Measurements from ENCODE around the gene MTA1.

Gene MTA1

GRCh38 chr14:105436891-105437722 lies 17.5 kb downstream of the MTA1 start:
- TF ChIP-seq REST (IDR thresholded peaks at IDR 0.05; ENCODE audit: insufficient read depth in 1 of 2, low read depth in 2 of 2, low read length in 2 of 2) = no peak
- TF ChIP-seq FOXP2 (optimal IDR thresholded peaks at IDR 0.05; ENCODE audit: borderline replicate concordance, extremely low read depth, extremely low read length, insufficient read depth) = no peak
- no peak for TF ChIP-seq SIN3A (IDR thresholded peaks at IDR 0.05; ENCODE audit: borderline replicate concordance, insufficient read depth, low read length)
- no peak for TF ChIP-seq TAF1 (IDR thresholded peaks at IDR 0.05; ENCODE audit: borderline replicate concordance, insufficient read depth, low read length)
- TF ChIP-seq POLR2AphosphoS5 (IDR thresholded peaks at IDR 0.05; ENCODE audit: low read depth, low read length) = no peak

DNA sequence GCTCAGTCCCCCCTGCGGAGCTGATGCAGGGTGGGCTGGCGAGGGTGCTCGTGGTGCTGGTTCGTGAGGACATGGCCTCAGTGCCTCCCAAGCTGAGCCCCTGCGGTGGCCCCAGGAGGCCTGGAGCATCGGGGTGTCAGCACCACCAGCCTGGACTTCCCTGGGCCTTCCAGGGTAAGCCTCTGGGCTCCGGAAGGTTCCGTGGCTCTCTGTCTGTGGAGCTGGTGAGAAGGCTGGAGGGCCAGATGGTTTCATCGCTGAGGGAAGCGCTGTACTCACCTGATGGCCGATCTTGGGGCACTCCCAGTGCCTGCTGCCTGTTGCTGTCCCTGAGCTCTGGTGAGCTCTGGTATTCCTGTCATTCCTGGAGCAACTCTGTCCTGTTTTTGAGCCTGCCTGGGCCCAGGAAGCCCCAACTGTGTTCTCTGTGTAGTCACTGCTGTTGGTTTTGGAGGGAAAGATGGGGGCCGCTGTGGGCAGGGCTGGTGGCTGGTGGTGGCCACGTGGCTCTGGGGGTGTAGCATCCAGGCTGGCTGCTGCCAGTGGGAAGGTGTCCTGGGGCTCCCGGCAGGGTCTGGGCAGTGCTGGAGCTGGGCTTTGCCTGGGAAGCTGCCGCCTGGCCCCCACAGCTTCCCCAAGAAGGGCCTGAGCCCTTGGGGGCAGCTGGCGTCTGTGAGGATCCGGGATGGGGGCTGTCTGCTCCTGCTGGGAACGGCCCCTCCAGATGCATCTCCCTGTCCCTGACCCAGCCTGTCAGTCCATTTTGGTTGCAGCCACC lies 18.3 kb downstream of the MTA1 start:
- TF ChIP-seq SIN3A (IDR thresholded peaks at IDR 0.05; ENCODE audit: borderline replicate concordance, insufficient read depth, low read length) = no peak
- TF ChIP-seq TAF1 (IDR thresholded peaks at IDR 0.05; ENCODE audit: borderline replicate concordance, insufficient read depth, low read length) = no peak
- TF ChIP-seq POLR2AphosphoS5 (IDR thresholded peaks at IDR 0.05; ENCODE audit: low read depth, low read length) = no peak
- no peak for TF ChIP-seq REST (IDR thresholded peaks at IDR 0.05; ENCODE audit: insufficient read depth in 1 of 2, low read depth in 2 of 2, low read length in 2 of 2)

GRCh38 chr14:105439179-105439578 lies 19.6 kb downstream of the MTA1 start:
- no peak for TF ChIP-seq FOXP2 (optimal IDR thresholded peaks at IDR 0.05; ENCODE audit: borderline replicate concordance, extremely low read depth, extremely low read length, insufficient read depth)
- TF ChIP-seq POLR2AphosphoS5 (IDR thresholded peaks at IDR 0.05; ENCODE audit: low read depth, low read length) = no peak
- TF ChIP-seq SIN3A (IDR thresholded peaks at IDR 0.05; ENCODE audit: borderline replicate concordance, insufficient read depth, low read length) = no peak
- no peak for TF ChIP-seq REST (IDR thresholded peaks at IDR 0.05; ENCODE audit: insufficient read depth in 1 of 2, low read depth in 2 of 2, low read length in 2 of 2)
- no peak for TF ChIP-seq TAF1 (IDR thresholded peaks at IDR 0.05; ENCODE audit: borderline replicate concordance, insufficient read depth, low read length)

GRCh38 chr14:105439710-105440553 lies 20.3 kb downstream of the MTA1 start:
- no peak for TF ChIP-seq FOXP2 (optimal IDR thresholded peaks at IDR 0.05; ENCODE audit: borderline replicate concordance, extremely low read depth, extremely low read length, insufficient read depth)
- TF ChIP-seq TAF1 (IDR thresholded peaks at IDR 0.05; ENCODE audit: borderline replicate concordance, insufficient read depth, low read length) = no peak
- TF ChIP-seq REST (IDR thresholded peaks at IDR 0.05; ENCODE audit: insufficient read depth in 1 of 2, low read depth in 2 of 2, low read length in 2 of 2) = no peak
- TF ChIP-seq POLR2AphosphoS5 (IDR thresholded peaks at IDR 0.05; ENCODE audit: low read depth, low read length) = no peak
- TF ChIP-seq SIN3A (IDR thresholded peaks at IDR 0.05; ENCODE audit: borderline replicate concordance, insufficient read depth, low read length) = no peak

Measured in PFSK-1 (cell line).